ENCODE data around the gene RNF166.

RNF166 gene

GRCh38 chr16:88657371-88657770 lies 48.8 kb downstream of the RNF166 start:
- TF ChIP-seq, protein P1, sequence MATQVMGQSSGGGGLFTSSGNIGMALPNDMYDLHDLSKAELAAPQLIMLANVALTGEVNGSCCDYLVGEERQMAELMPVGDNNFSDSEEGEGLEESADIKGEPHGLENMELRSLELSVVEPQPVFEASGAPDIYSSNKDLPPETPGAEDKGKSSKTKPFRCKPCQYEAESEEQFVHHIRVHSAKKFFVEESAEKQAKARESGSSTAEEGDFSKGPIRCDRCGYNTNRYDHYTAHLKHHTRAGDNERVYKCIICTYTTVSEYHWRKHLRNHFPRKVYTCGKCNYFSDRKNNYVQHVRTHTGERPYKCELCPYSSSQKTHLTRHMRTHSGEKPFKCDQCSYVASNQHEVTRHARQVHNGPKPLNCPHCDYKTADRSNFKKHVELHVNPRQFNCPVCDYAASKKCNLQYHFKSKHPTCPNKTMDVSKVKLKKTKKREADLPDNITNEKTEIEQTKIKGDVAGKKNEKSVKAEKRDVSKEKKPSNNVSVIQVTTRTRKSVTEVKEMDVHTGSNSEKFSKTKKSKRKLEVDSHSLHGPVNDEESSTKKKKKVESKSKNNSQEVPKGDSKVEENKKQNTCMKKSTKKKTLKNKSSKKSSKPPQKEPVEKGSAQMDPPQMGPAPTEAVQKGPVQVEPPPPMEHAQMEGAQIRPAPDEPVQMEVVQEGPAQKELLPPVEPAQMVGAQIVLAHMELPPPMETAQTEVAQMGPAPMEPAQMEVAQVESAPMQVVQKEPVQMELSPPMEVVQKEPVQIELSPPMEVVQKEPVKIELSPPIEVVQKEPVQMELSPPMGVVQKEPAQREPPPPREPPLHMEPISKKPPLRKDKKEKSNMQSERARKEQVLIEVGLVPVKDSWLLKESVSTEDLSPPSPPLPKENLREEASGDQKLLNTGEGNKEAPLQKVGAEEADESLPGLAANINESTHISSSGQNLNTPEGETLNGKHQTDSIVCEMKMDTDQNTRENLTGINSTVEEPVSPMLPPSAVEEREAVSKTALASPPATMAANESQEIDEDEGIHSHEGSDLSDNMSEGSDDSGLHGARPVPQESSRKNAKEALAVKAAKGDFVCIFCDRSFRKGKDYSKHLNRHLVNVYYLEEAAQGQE (IDR thresholded peaks at IDR 0.05; ENCODE audit: insufficient read depth in 1 of 2, low read depth in 2 of 2, low read length in 2 of 2): no peak
- no peak for TF ChIP-seq TAF1 (IDR thresholded peaks at IDR 0.05; ENCODE audit: borderline replicate concordance, insufficient read depth, low read length)

DNA sequence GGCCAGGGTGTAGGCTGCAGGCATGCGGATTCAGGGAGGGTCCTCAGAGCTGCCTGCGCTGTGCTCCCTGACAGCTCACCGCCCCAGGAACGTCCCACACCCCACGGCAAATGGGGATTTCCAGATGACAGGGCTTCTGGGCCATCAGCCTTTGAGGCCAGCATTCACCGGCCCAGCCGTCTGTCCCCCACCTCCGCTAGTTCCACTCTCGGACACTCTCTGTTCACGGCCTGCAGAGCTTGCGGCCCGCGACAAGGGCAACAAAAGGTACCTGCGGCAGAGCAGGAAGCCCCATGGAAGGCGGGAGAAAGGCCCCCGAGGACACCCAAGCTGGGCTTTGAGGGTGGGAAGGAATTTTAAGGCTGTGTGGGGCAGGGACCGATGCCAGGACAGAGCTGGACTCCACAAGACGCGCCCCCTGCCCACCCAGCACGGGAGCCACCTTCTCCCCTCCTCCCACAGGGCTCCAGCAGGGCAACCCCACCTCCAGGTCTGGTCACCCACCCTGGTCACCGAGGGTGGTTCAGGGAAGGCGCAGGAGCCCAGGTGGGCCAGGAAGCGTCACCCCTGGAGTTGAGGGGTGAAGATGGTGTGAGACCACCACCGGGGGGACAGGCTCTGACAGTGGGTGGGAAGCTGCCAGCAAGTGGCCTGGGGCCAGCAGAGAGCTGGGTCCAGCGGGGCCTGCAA lies 49.8 kb downstream of the RNF166 start:
- TF ChIP-seq, protein P1 (IDR thresholded peaks at IDR 0.05; ENCODE audit: insufficient read depth in 1 of 2, low read depth in 2 of 2, low read length in 2 of 2): no peak
- TF ChIP-seq TAF1 (IDR thresholded peaks at IDR 0.05; ENCODE audit: borderline replicate concordance, insufficient read depth, low read length): no peak
- TF ChIP-seq SIN3A (IDR thresholded peaks at IDR 0.05; ENCODE audit: borderline replicate concordance, insufficient read depth, low read length): no peak
- no peak for TF ChIP-seq POLR2AphosphoS5 (IDR thresholded peaks at IDR 0.05; ENCODE audit: low read depth, low read length)
- TF ChIP-seq FOXP2 (optimal IDR thresholded peaks at IDR 0.05; ENCODE audit: borderline replicate concordance, extremely low read depth, extremely low read length, insufficient read depth): no peak

DNA sequence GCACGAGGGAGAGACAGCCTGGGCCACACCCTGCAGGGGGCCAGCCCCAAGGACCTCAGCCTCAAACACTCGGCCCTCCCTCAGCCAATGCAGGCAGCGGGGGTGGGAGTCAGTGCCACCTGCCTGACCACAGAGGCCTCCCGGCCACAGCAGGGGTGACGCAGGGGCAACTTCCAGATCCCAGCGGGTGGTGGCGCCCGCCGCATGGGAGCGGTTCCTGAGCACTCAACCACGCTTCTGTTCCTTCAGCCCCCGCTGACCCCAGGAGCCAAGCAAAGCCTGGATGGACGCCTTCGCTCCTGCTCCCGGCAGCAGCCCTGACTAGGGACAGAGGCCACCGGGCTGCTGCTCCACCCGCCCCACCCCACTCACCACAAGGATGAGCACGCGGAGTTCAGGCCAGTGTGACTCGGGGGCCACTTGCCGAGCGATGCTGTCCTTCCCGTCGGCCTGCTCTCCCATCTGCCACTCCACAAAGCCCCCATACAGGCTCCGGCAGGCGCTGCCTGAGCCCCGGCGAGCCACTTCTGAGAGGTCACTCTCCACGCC lies 50.4 kb downstream of the RNF166 start:
- TF ChIP-seq FOXP2 (optimal IDR thresholded peaks at IDR 0.05; ENCODE audit: borderline replicate concordance, extremely low read depth, extremely low read length, insufficient read depth) (no peak), TAF1 (IDR thresholded peaks at IDR 0.05; ENCODE audit: borderline replicate concordance, insufficient read depth, low read length) (no peak), SIN3A (IDR thresholded peaks at IDR 0.05; ENCODE audit: borderline replicate concordance, insufficient read depth, low read length) (no peak), POLR2AphosphoS5 (IDR thresholded peaks at IDR 0.05; ENCODE audit: low read depth, low read length) (no peak)
- TF ChIP-seq, protein P1 (IDR thresholded peaks at IDR 0.05; ENCODE audit: insufficient read depth in 1 of 2, low read depth in 2 of 2, low read length in 2 of 2): no peak

- no peak for TF ChIP-seq SIN3A (IDR thresholded peaks at IDR 0.05; ENCODE audit: borderline replicate concordance, insufficient read depth, low read length)
- no peak for TF ChIP-seq FOXP2 (optimal IDR thresholded peaks at IDR 0.05; ENCODE audit: borderline replicate concordance, extremely low read depth, extremely low read length, insufficient read depth)
- no peak for TF ChIP-seq TAF1 (IDR thresholded peaks at IDR 0.05; ENCODE audit: borderline replicate concordance, insufficient read depth, low read length)
- TF ChIP-seq POLR2AphosphoS5 (IDR thresholded peaks at IDR 0.05; ENCODE audit: low read depth, low read length): no peak
- TF ChIP-seq, protein P1 (IDR thresholded peaks at IDR 0.05; ENCODE audit: insufficient read depth in 1 of 2, low read depth in 2 of 2, low read length in 2 of 2): no peak
Observed at GRCh38 chr16:88655053-88655732, 51.0 kb downstream of the RNF166 start.

Measured in PFSK-1 (cell line).